HG03439 (cell line): ENCODE measurements around the gene ATP6V1E1.
"Not testable (repeated sequence)": the region's sequence is repeated elsewhere in the genome, so short reads cannot be mapped to it uniquely, and the experiment has no call there.

Experiments
- ATAC-seq: cut with Tn5 transposase; IDR thresholded peaks from one replicate; pipeline ENCODE4 v1.9.1; 2021; ENCODE audit warnings: mild to moderate bottlenecking, moderate library complexity; ENCODE audit not compliant: unreplicated experiment

Gene ATP6V1E1

GRCh38 chr22:17583151-17583550 is 45.4 kb downstream of the ATP6V1E1 start:
- ATAC-seq: no peak

GRCh38 chr22:17581631-17582030 is 46.9 kb downstream of the ATP6V1E1 start:
- ATAC-seq: no peak

- no peak for ATAC-seq
Observed at GRCh38 chr22:17581056-17581455, 47.5 kb downstream of the ATP6V1E1 start.

GRCh38 chr22:17580441-17581031 is 48.0 kb downstream of the ATP6V1E1 start:
- ATAC-seq: no peak

- no peak for ATAC-seq
Observed at GRCh38 chr22:17579535-17579981, 49.0 kb downstream of the ATP6V1E1 start.

GRCh38 chr22:17578136-17578754 is 50.3 kb downstream of the ATP6V1E1 start:
- ATAC-seq: no peak

- ATAC-seq: no peak
Observed at GRCh38 chr22:17576470-17576869, 52.1 kb downstream of the ATP6V1E1 start.

- no peak for ATAC-seq
Observed at GRCh38 chr22:17575681-17576080, 52.9 kb downstream of the ATP6V1E1 start.

GRCh38 chr22:17575151-17575550 is 53.4 kb downstream of the ATP6V1E1 start:
- no peak for ATAC-seq

- no peak for ATAC-seq
Observed at GRCh38 chr22:17570851-17571631, 57.5 kb downstream of the ATP6V1E1 start.

- no peak for ATAC-seq
Observed at GRCh38 chr22:17569971-17570511, 58.5 kb downstream of the ATP6V1E1 start.

- ATAC-seq: no peak
Observed at GRCh38 chr22:17566776-17567175, 61.8 kb downstream of the ATP6V1E1 start.

GRCh38 chr22:17566016-17566687 is 62.4 kb downstream of the ATP6V1E1 start:
- not testable (repeated sequence) for ATAC-seq

GRCh38 chr22:17563936-17564391 is 64.6 kb downstream of the ATP6V1E1 start:
- ATAC-seq: no peak

GRCh38 chr22:17562906-17563870 is 65.4 kb downstream of the ATP6V1E1 start, which contains the start of gene SLC25A18:
TSS of gene SLC25A18 (plus strand) at chr22:17563498. CDS start at chr22:17579945, 16,447 bp downstream.
- no peak for ATAC-seq

GRCh38 chr22:17559188-17559587 is 69.4 kb downstream of the ATP6V1E1 start:
- no peak for ATAC-seq

GRCh38 chr22:17554814-17555213 is 73.7 kb downstream of the ATP6V1E1 start:
- ATAC-seq: no peak

GRCh38 chr22:17552737-17553136 is 75.8 kb downstream of the ATP6V1E1 start:
- no peak for ATAC-seq

- no peak for ATAC-seq
Observed at GRCh38 chr22:17549655-17550054, 78.9 kb downstream of the ATP6V1E1 start.

GRCh38 chr22:17549183-17549582 is 79.4 kb downstream of the ATP6V1E1 start:
- no peak for ATAC-seq
